Suprapubic skin (tissue), 4 donors: Measurements from ENCODE around the gene ZNF740.

Experiments used
- EP300 ChIP-seq: sonication (generic); formaldehyde crosslinking; IDR thresholded peaks from one replicate; pipeline ENCODE4 v1.6.1; 2017; ENCODE audit warnings: antibody characterized with exemption
- POLR2A ChIP-seq, 2 donors: fragments of 450-650 bp; IDR thresholded peaks; one replicate each; pipeline ENCODE4 v1.6.1; 2017; ENCODE audit warnings: antibody characterized with exemption in 2 of 2, mild to moderate bottlenecking in 2 of 2, moderate library complexity in 2 of 2
- POLR2AphosphoS5 ChIP-seq, 3 donors: sonication (generic); formaldehyde crosslinking; IDR thresholded peaks; one replicate each; pipeline ENCODE4 v1.6.1; 2017; ENCODE audit warnings: antibody characterized with exemption in 3 of 3
- TF ChIP-seq, protein P1 (sequence below), 2 donors: fragments of 200-600 bp in 1 of 2; fragments of 450-650 bp in 1 of 2; sonication (generic) in 1 of 2; IDR thresholded peaks; one replicate each; pipeline ENCODE4 v1.5.1; 2016 to 2019; ENCODE audit warnings: antibody characterized with exemption in 2 of 2, mild to moderate bottlenecking in 1 of 2, moderate library complexity in 1 of 2

DNA sequence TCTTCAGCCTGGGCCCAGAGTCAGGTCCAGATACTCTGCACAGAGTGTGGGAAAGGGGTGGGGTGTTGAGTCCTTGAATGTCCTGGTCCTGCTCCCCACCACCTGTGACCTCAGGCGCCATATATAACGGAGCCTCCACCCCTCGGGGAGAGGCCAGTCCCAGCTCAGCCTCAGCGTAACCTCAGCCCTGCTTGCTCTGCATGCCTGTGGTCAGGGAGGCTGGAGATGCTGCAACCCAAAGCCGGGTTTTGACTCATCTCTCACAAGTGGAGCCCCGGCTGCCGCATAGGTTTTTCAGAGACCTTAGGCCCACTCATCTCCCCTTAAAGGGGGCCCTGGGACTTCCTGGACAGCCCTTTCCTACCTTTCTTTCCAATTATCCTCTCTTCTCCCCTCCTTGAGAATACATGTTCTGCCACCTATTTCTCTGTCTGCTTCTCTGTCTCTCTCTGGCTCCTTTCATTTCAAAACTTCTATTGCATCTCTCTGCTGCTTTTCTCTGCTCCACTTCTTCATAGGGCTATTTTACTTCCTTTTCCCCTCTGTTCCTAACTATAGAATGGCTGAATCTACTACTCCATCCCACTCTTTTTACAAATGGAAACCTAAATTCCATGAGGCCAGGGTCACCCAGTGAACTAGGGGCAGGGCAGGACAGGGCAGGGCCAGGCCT lies 25.4 kb downstream of the ZNF740 start:
- TF ChIP-seq EP300 (no peak), POLR2AphosphoS5 (IDR thresholded peaks at IDR 0.05) (no peak), POLR2A (IDR thresholded peaks at IDR 0.05) (no peak)
- TF ChIP-seq, protein P1, sequence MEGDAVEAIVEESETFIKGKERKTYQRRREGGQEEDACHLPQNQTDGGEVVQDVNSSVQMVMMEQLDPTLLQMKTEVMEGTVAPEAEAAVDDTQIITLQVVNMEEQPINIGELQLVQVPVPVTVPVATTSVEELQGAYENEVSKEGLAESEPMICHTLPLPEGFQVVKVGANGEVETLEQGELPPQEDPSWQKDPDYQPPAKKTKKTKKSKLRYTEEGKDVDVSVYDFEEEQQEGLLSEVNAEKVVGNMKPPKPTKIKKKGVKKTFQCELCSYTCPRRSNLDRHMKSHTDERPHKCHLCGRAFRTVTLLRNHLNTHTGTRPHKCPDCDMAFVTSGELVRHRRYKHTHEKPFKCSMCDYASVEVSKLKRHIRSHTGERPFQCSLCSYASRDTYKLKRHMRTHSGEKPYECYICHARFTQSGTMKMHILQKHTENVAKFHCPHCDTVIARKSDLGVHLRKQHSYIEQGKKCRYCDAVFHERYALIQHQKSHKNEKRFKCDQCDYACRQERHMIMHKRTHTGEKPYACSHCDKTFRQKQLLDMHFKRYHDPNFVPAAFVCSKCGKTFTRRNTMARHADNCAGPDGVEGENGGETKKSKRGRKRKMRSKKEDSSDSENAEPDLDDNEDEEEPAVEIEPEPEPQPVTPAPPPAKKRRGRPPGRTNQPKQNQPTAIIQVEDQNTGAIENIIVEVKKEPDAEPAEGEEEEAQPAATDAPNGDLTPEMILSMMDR (IDR thresholded peaks at IDR 0.05) = no peak
